CD8-positive, alpha-beta memory T cell (primary cell): Measurements from ENCODE around the gene ZNF318. TPM values are rescaled to one million over a fixed set of nuclear protein-coding genes. Genes with fewer than 3 reads are reported as not detected.
A peak's percentile ranks its signal among the peaks of the same experiment; 100 is the strongest.

ENCODE experiments used
- CTCF ChIA-PET: fragments of 350-600 bp; sonication (Branson Sonifier 250); formaldehyde crosslinking; loops from one replicate; lab custom pipeline; 2021; ENCODE audit warnings: antibody characterized with exemption; lab: Charles Lee
- POLR2A ChIA-PET: fragments of 350-600 bp; sonication (Branson Sonifier 250); formaldehyde crosslinking; loops from one replicate; lab custom pipeline; 2021; ENCODE audit warnings: antibody characterized with exemption; lab: Charles Lee
- DNase-seq, 5 donors: peaks; one replicate each; pipeline versions ENCODE4 v3.0.0 to v3.0.0-alpha.2; 2020 to 2022; ENCODE audit warnings: mixed read lengths in 1 of 5
- H3K27ac ChIP-seq: one replicate; pipeline ENCODE4 v1.7.0; 2013; ENCODE audit warnings: low read depth, mild to moderate bottlenecking, low read length, moderate library complexity
- H3K27me3 ChIP-seq: 2 replicates; pipeline ENCODE4 v1.7.0; 2013; ENCODE audit warnings: low read length, mild to moderate bottlenecking; ENCODE audit not compliant: insufficient read depth, poor library complexity, severe bottlenecking
- H3K36me3 ChIP-seq: 2 replicates; pipeline ENCODE4 v1.7.0; 2013; ENCODE audit warnings: mild to moderate bottlenecking, low read length, moderate library complexity; ENCODE audit not compliant: insufficient read depth
- H3K4me1 ChIP-seq: 2 replicates; pipeline ENCODE4 v1.7.0; 2013; ENCODE audit warnings: mild to moderate bottlenecking, low read length, moderate library complexity; ENCODE audit not compliant: insufficient read depth
- H3K4me3 ChIP-seq: 2 replicates; pipeline ENCODE4 v1.7.0; 2013; ENCODE audit warnings: mild to moderate bottlenecking, low read length
- H3K9me3 ChIP-seq: 2 replicates; pipeline ENCODE4 v1.7.0; 2013; ENCODE audit warnings: mild to moderate bottlenecking, low read length
- H3K27ac Mint-ChIP-seq, 8 donors: one replicate each; pipeline ENCODE4 v1.8.0; 2020 to 2021; ENCODE audit warnings: mixed read lengths in 8 of 8, mild to moderate bottlenecking in 6 of 8, inconsistent platforms in 3 of 8, moderate library complexity in 3 of 8
- H3K27me3 Mint-ChIP-seq, 2 donors: one replicate each; pipeline ENCODE4 v1.8.0; 2020 to 2021; ENCODE audit warnings: mixed read lengths in 2 of 2, mild to moderate bottlenecking in 1 of 2, moderate library complexity in 1 of 2
- H3K36me3 Mint-ChIP-seq, 3 donors: one replicate each; pipeline ENCODE4 v1.8.0; 2020 to 2021; ENCODE audit warnings: mixed read lengths in 3 of 3, inconsistent platforms in 1 of 3, mild to moderate bottlenecking in 1 of 3
- H3K4me1 Mint-ChIP-seq, 3 donors: one replicate each; pipeline ENCODE4 v1.8.0; 2020 to 2021; ENCODE audit warnings: mixed read lengths in 3 of 3, inconsistent platforms in 1 of 3, mild to moderate bottlenecking in 1 of 3
- H3K4me3 Mint-ChIP-seq, 7 donors: one replicate each; pipeline ENCODE4 v1.8.0; 2020 to 2021; ENCODE audit warnings: mixed read lengths in 7 of 7, mild to moderate bottlenecking in 6 of 7, moderate library complexity in 4 of 7, inconsistent platforms in 2 of 7
- H3K9me3 Mint-ChIP-seq, 5 donors: one replicate each; pipeline ENCODE4 v1.8.0; 2020 to 2022; ENCODE audit warnings: mixed read lengths in 5 of 5, mild to moderate bottlenecking in 3 of 5, moderate library complexity in 2 of 5, inconsistent platforms in 1 of 5
- polyA plus RNA-seq: library from polyadenylated mRNA; unstranded; fragments of 300-500 nt; fragmentation: Illumina TruSeq; gene quantifications from one replicate; pipeline ENCODE4 v1.2.3, GENCODE V29; 2021
- total RNA-seq, 2 experiments: library from RNA; stranded (reverse); gene quantifications; one replicate each; pipeline ENCODE4 v1.2.3, GENCODE V29; 2021

The ZNF318 gene
- total and polyA plus RNA-seq, 3 experiments from 2014 or later: 6.4 to 12.0 (median 11.8) TPM

DNA sequence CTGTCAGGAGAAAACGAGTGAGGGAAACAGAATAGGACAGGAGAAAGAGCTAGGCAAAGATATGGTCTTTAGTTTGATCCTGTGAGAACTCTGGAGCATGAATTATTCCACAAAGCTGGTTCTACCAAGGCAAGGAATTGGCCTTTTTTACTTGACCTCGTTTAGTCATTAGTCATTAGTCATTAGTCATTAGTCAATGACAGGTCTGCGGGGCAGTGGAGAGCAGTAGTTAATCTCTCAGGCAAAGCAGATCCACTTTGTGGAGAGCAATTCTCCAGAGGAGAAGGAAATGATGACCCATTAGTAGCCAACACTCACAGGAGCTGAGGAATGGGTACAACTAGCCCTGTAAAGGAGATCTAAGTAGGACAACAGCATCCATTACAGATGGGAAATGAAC is 35.9 kb upstream of the ZNF318 start:
- H3K4me3 Mint-ChIP-seq: no peak overlapping the region
- H3K4me1 ChIP-seq: no peaks in the 10 kb centered on the region
- H3K27ac Mint-ChIP-seq: no peak overlapping the region
- no peaks in the 10 kb centered on the region for H3K4me1 Mint-ChIP-seq
- no peak overlapping the region for H3K27ac ChIP-seq
- H3K36me3 Mint-ChIP-seq: peaks cover 0 to 6% (median 0%) of the 10 kb centered on the region in 3 donors
- no peak for DNase-seq
- ChIA-PET POLR2A (no interaction called here), CTCF (interaction anchor here (1.0 kb wide), 1 partner anchor 90 kb away, joined by 3 read pairs; no protein-coding TSS in a partner anchor)
- no peaks in the 10 kb centered on the region for H3K27me3 ChIP-seq
- no peak overlapping the region for H3K4me3 ChIP-seq
- no peaks in the 10 kb centered on the region for H3K9me3 ChIP-seq
- H3K9me3 Mint-ChIP-seq: no peaks in the 10 kb centered on the region
- H3K27me3 Mint-ChIP-seq: peaks cover 11 to 31% of the 10 kb centered on the region in 2 donors
- H3K36me3 ChIP-seq: no peaks in the 10 kb centered on the region

DNA sequence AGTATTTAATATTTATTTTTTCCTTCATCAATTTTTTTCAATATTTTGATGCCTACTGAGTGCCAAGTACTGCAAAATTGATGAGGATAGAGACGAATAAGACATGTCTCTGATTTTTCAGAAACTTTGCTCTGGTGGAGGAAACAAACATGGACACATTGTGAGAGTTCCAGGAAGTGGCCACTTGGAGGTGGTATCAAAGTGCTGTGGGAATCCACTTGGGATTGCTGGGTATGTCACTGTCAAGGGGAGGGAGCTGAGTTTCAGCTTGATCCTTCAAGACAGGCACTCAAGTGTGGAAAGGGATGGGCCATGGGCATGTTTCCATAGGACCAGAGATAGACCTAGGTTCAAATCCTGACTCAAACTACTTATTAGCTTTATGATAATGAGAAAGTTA is 33.4 kb upstream of the ZNF318 start:
- H3K27ac Mint-ChIP-seq: no peak overlapping the region
- peaks cover 0 to under 1% (median 0%) of the 10 kb centered on the region in 3 donors for H3K36me3 Mint-ChIP-seq
- Histone ChIP-seq H3K36me3 (no peaks in the 10 kb centered on the region), H3K27ac (no peak overlapping the region), H3K9me3 (no peaks in the 10 kb centered on the region), H3K4me3 (no peak overlapping the region), H3K4me1 (no peaks in the 10 kb centered on the region), H3K27me3 (no peaks in the 10 kb centered on the region)
- ChIA-PET POLR2A (no interaction called here), CTCF (no interaction called here)
- peaks cover 0 to 2% (median 2%) of the 10 kb centered on the region in 3 donors for H3K4me1 Mint-ChIP-seq
- no peak for DNase-seq
- H3K4me3 Mint-ChIP-seq: no peak overlapping the region
- no peaks in the 10 kb centered on the region for H3K9me3 Mint-ChIP-seq
- H3K27me3 Mint-ChIP-seq: peaks cover 5 to 26% of the 10 kb centered on the region in 2 donors

GRCh38 chr6:43401730-43402129 is 32.3 kb upstream of the ZNF318 start:
- H3K36me3 ChIP-seq: no peaks in the 10 kb centered on the region
- ChIA-PET POLR2A (no interaction called here), CTCF (interaction anchor here (0.9 kb wide), 1 partner anchor 93 kb away, joined by 3 read pairs; the partner anchor contains the start of gene CRIP3)
- no peak overlapping the region for H3K4me3 Mint-ChIP-seq
- H3K27ac ChIP-seq: no peak overlapping the region
- no peaks in the 10 kb centered on the region for H3K9me3 ChIP-seq
- no peak overlapping the region for H3K4me3 ChIP-seq
- no peak overlapping the region for H3K27ac Mint-ChIP-seq
- peaks cover 0 to 6% (median 3%) of the 10 kb centered on the region in 3 donors for H3K4me1 Mint-ChIP-seq
- peaks cover 0 to 21% of the 10 kb centered on the region in 2 donors for H3K27me3 Mint-ChIP-seq
- DNase-seq: no peak
- H3K9me3 Mint-ChIP-seq: no peaks in the 10 kb centered on the region
- no peaks in the 10 kb centered on the region for H3K36me3 Mint-ChIP-seq
- H3K27me3 ChIP-seq: no peaks in the 10 kb centered on the region
- no peaks in the 10 kb centered on the region for H3K4me1 ChIP-seq

- CTCF ChIA-PET: interaction anchor here (2.9 kb wide), 1 partner anchor 38 kb away, joined by 15 read pairs; no protein-coding TSS in a partner anchor
Measured at GRCh38 chr6:43399932-43400487, 30.6 kb upstream of the ZNF318 start.

GRCh38 chr6:43396408-43397149 is 27.1 kb upstream of the ZNF318 start:
- Mint-ChIP-seq H3K4me1 (peaks cover 19 to 22% (median 21%) of the 10 kb centered on the region in 3 donors), H3K9me3 (no peaks in the 10 kb centered on the region), H3K27me3 (peaks cover 0 to 8% of the 10 kb centered on the region in 2 donors), H3K36me3 (no peaks in the 10 kb centered on the region), H3K4me3 (no peak overlapping the region), H3K27ac (no peak overlapping the region)
- H3K36me3 ChIP-seq: no peaks in the 10 kb centered on the region
- no peak overlapping the region for H3K27ac ChIP-seq
- ChIA-PET POLR2A (interaction anchor here (0.7 kb wide), 1 partner anchor 13 kb away, joined by 3 read pairs; no protein-coding TSS in a partner anchor), CTCF (interaction anchor here (0.8 to 4.2 kb wide), 10 partner anchors 10 to 167 kb away, joined by 3 to 30 read pairs (median 7); partner anchors contain the start of genes CRIP3, DNPH1 and ZNF318)
- no peaks in the 10 kb centered on the region for H3K27me3 ChIP-seq
- peaks cover 11% of the 10 kb centered on the region for H3K4me1 ChIP-seq
- no peak for DNase-seq
- no peak overlapping the region for H3K4me3 ChIP-seq
- no peaks in the 10 kb centered on the region for H3K9me3 ChIP-seq

More at GRCh38 chr6:43399932-43400487, 30.6 kb upstream of the ZNF318 start:
- POLR2A ChIA-PET: no interaction called here
- no peaks in the 10 kb centered on the region for H3K27me3 ChIP-seq
- H3K9me3 ChIP-seq: no peaks in the 10 kb centered on the region
- no peak overlapping the region for H3K4me3 ChIP-seq
- peaks cover 0 to 6% (median 3%) of the 10 kb centered on the region in 3 donors for H3K4me1 Mint-ChIP-seq
- no peaks in the 10 kb centered on the region for H3K9me3 Mint-ChIP-seq
- H3K27ac ChIP-seq: no peak overlapping the region
- no peaks in the 10 kb centered on the region for H3K36me3 ChIP-seq
- H3K27me3 Mint-ChIP-seq: peaks cover 0 to 13% of the 10 kb centered on the region in 2 donors
- no peak overlapping the region for H3K4me3 Mint-ChIP-seq
- no peaks in the 10 kb centered on the region for H3K4me1 ChIP-seq
- peak overlapping the region in 1 of 8 donors; percentile 2 for H3K27ac Mint-ChIP-seq
- no peaks in the 10 kb centered on the region for H3K36me3 Mint-ChIP-seq
- DNase-seq: no peak

DNA sequence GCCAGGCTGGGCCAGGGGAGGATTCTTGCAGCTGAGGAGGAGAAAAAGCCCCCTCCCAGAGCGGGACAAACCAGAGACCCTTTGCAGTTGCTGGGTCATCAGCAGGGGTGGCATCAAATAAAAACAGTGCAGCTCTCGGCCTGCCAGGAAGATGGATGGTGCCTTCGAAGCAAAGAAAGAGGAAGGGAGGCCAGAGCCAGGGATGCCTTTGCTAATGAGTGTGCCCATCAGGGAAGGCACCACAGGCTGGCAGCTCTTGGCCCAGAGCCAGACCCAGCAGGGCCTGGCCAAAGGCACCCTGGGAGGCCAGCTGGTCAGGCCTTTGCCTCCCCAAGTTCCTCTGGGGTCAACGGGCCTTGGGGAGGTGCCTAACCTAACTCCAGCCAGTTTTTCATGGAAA is 26.3 kb upstream of the ZNF318 start:
- no peaks in the 10 kb centered on the region for H3K9me3 ChIP-seq
- Mint-ChIP-seq H3K27ac (peak overlapping the region in 1 of 8 donors; percentile 53), H3K36me3 (no peaks in the 10 kb centered on the region), H3K4me3 (no peak overlapping the region), H3K27me3 (peaks cover 0 to 10% of the 10 kb centered on the region in 2 donors), H3K4me1 (peaks cover 27 to 30% (median 29%) of the 10 kb centered on the region in 3 donors), H3K9me3 (no peaks in the 10 kb centered on the region)
- ChIA-PET POLR2A (interaction anchor here (0.7 kb wide), 1 partner anchor 171 kb away, joined by 7 read pairs; no protein-coding TSS in a partner anchor), CTCF (interaction anchor here (0.7 to 4.2 kb wide), 10 partner anchors 9 to 167 kb away, joined by 3 to 30 read pairs (median 4); partner anchors contain the start of genes CRIP3, DNPH1 and ZNF318)
- no peaks in the 10 kb centered on the region for H3K36me3 ChIP-seq
- DNase-seq: no peak
- no peaks in the 10 kb centered on the region for H3K27me3 ChIP-seq
- H3K27ac ChIP-seq: no peak overlapping the region
- peaks cover 19% of the 10 kb centered on the region for H3K4me1 ChIP-seq
- H3K4me3 ChIP-seq: no peak overlapping the region

DNA sequence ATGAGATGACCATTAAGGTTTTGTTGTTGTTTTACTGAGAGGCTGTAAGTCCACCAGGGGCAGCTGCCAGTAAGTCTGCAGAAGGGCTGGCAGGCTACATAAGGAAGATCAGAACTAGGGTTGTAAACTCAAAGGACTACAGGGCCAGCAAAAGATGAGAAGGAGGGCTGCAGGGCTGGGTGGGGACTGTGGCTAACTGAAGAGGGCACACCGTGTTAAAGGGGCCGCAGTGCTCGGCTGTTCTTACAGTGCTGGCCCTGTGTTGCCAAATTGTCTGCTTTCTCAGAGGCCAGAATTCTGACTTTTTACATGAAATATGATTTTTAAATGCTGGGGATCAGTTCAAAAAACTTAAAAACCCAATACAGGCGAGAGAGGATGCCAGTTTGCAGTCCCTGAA is 25.5 kb upstream of the ZNF318 start:
- no peaks in the 10 kb centered on the region for H3K27me3 ChIP-seq
- no peak overlapping the region for H3K27ac ChIP-seq
- Mint-ChIP-seq H3K4me1 (peaks cover 35 to 38% (median 37%) of the 10 kb centered on the region in 3 donors), H3K27ac (peak overlapping the region in 2 of 8 donors; percentile 48 to 74), H3K9me3 (no peaks in the 10 kb centered on the region), H3K4me3 (no peak overlapping the region), H3K27me3 (peaks cover 2 to 10% of the 10 kb centered on the region in 2 donors), H3K36me3 (no peaks in the 10 kb centered on the region)
- ChIA-PET POLR2A (interaction anchor here (0.7 kb wide), 2 partner anchors 119 to 170 kb away, joined by 5 to 7 read pairs; no protein-coding TSS in a partner anchor), CTCF (interaction anchor here (1.0 to 4.2 kb wide), 7 partner anchors 9 to 166 kb away, joined by 3 to 30 read pairs (median 5); partner anchors contain the start of genes DNPH1 and ZNF318)
- H3K4me1 ChIP-seq: peaks cover 27% of the 10 kb centered on the region
- no peak for DNase-seq
- no peaks in the 10 kb centered on the region for H3K36me3 ChIP-seq
- H3K9me3 ChIP-seq: no peaks in the 10 kb centered on the region
- H3K4me3 ChIP-seq: no peak overlapping the region
